Measurements from ENCODE around the gene MORF4L1. TPM values are rescaled to one million over a fixed set of nuclear protein-coding genes. Genes with fewer than 3 reads are reported as not detected.
"Not testable (repeated sequence)": the region's sequence is repeated elsewhere in the genome, so short reads cannot be mapped to it uniquely, and the experiment has no call there.

MORF4L1 gene
- total RNA-seq, 1 donor from 2014 or later: 289 TPM

- H3K27me3 Mint-ChIP-seq: no peaks in the 10 kb centered on the region
- intact Hi-C loops (cut with micrococcal nuclease): loop anchor here (1.0 to 10.0 kb wide), 4 partner anchors 13 to 1102 kb away; partner anchors contain the start of genes BCL2A1 and IREB2
- peak overlapping the region; percentile 96 for H3K4me3 Mint-ChIP-seq
- H3K27ac Mint-ChIP-seq: peak overlapping the region; percentile 100
- H3K4me1 Mint-ChIP-seq: peaks cover 38% of the 10 kb centered on the region
- DNase-seq: peak; percentile 97
- H3K9me3 Mint-ChIP-seq: no peaks in the 10 kb centered on the region
- H3K36me3 Mint-ChIP-seq (ENCODE audit: low read depth): peaks cover 19% of the 10 kb centered on the region
These were observed 492 bp downstream of the MORF4L1 start for GRCh38 chr15:78872972-78873792.

GRCh38 chr15:78873793-78874765 is 1.4 kb downstream of the MORF4L1 start:
- Mint-ChIP-seq H3K4me1 (peaks cover 41% of the 10 kb centered on the region), H3K9me3 (no peaks in the 10 kb centered on the region), H3K27me3 (no peaks in the 10 kb centered on the region), H3K27ac (peak overlapping the region; percentile 100), H3K4me3 (peak overlapping the region; percentile 96), H3K36me3 (ENCODE audit: low read depth) (peaks cover 19% of the 10 kb centered on the region)
- DNase-seq: peak; percentile 85
- intact Hi-C loops (cut with micrococcal nuclease): loop anchor here (1.0 to 10.0 kb wide), 4 partner anchors 14 to 1101 kb away; partner anchors contain the start of genes BCL2A1 and IREB2

GRCh38 chr15:78875107-78875914 is 2.6 kb downstream of the MORF4L1 start:
- DNase-seq: peak; percentile 64
- peaks cover 21% of the 10 kb centered on the region for H3K36me3 Mint-ChIP-seq (ENCODE audit: low read depth)

GRCh38 chr15:78876954-78877353 is 4.3 kb downstream of the MORF4L1 start:
- intact Hi-C loops (cut with micrococcal nuclease): loop anchor here (10.0 kb wide), 2 partner anchors 442 to 1098 kb away; partner anchors contain the start of genes BCL2A1 and IREB2
- Mint-ChIP-seq H3K4me3 (peak overlapping the region; percentile 36), H3K36me3 (ENCODE audit: low read depth) (peaks cover 30% of the 10 kb centered on the region), H3K4me1 (peaks cover 51% of the 10 kb centered on the region)
- not testable (repeated sequence) for H3K27me3 Mint-ChIP-seq, H3K9me3 Mint-ChIP-seq, H3K27ac Mint-ChIP-seq
- peak; percentile 57 for DNase-seq

More at GRCh38 chr15:78875107-78875914, 2.6 kb downstream of the MORF4L1 start:
- intact Hi-C loops (cut with micrococcal nuclease): loop anchor here (10.0 kb wide), 2 partner anchors 441 to 1099 kb away; partner anchors contain the start of genes BCL2A1 and IREB2
- H3K27ac Mint-ChIP-seq: peak overlapping the region; percentile 100
- no peaks in the 10 kb centered on the region for H3K27me3 Mint-ChIP-seq
- H3K9me3 Mint-ChIP-seq: no peaks in the 10 kb centered on the region
- H3K4me3 Mint-ChIP-seq: peak overlapping the region; percentile 96
- peaks cover 51% of the 10 kb centered on the region for H3K4me1 Mint-ChIP-seq

- peaks cover 55% of the 10 kb centered on the region for H3K4me1 Mint-ChIP-seq
- no peak overlapping the region for H3K4me3 Mint-ChIP-seq
- H3K36me3 Mint-ChIP-seq (ENCODE audit: low read depth): peaks cover 35% of the 10 kb centered on the region
- no peak for DNase-seq
- H3K27me3 Mint-ChIP-seq: no peaks in the 10 kb centered on the region
- no peaks in the 10 kb centered on the region for H3K9me3 Mint-ChIP-seq
- intact Hi-C loops (cut with micrococcal nuclease): loop anchor here (10.0 kb wide), 2 partner anchors 444 to 1096 kb away; partner anchors contain the start of genes BCL2A1 and IREB2
- peak overlapping the region; percentile 3 for H3K27ac Mint-ChIP-seq
These were observed 5.7 kb downstream of the MORF4L1 start for GRCh38 chr15:78878356-78878755.

- Mint-ChIP-seq H3K4me1 (peaks cover 52% of the 10 kb centered on the region), H3K9me3 (no peaks in the 10 kb centered on the region), H3K4me3 (peak overlapping the region; percentile 31), H3K27me3 (no peaks in the 10 kb centered on the region), H3K27ac (peak overlapping the region; percentile 66), H3K36me3 (ENCODE audit: low read depth) (peaks cover 32% of the 10 kb centered on the region)
- intact Hi-C loops (cut with micrococcal nuclease): loop anchor here (10.0 kb wide), 2 partner anchors 445 to 1095 kb away; partner anchors contain the start of genes BCL2A1 and IREB2
- no peak for DNase-seq
These were observed 7.0 kb downstream of the MORF4L1 start for GRCh38 chr15:78879517-78880241.

GRCh38 chr15:78880242-78880533 is 7.5 kb downstream of the MORF4L1 start:
- H3K9me3 Mint-ChIP-seq: no peaks in the 10 kb centered on the region
- no peak for DNase-seq
- peaks cover 32% of the 10 kb centered on the region for H3K36me3 Mint-ChIP-seq (ENCODE audit: low read depth)
- H3K4me3 Mint-ChIP-seq: no peak overlapping the region
- peak overlapping the region; percentile 66 for H3K27ac Mint-ChIP-seq
- no peaks in the 10 kb centered on the region for H3K27me3 Mint-ChIP-seq
- peaks cover 47% of the 10 kb centered on the region for H3K4me1 Mint-ChIP-seq
- intact Hi-C loops (cut with micrococcal nuclease): no loop called here

GRCh38 chr15:78880813-78881212 is 8.1 kb downstream of the MORF4L1 start:
- intact Hi-C loops (cut with micrococcal nuclease): no loop called here
- H3K9me3 Mint-ChIP-seq: no peaks in the 10 kb centered on the region
- peaks cover 45% of the 10 kb centered on the region for H3K4me1 Mint-ChIP-seq
- no peak for DNase-seq
- H3K27ac Mint-ChIP-seq: no peak overlapping the region
- no peaks in the 10 kb centered on the region for H3K27me3 Mint-ChIP-seq
- peaks cover 33% of the 10 kb centered on the region for H3K36me3 Mint-ChIP-seq (ENCODE audit: low read depth)
- H3K4me3 Mint-ChIP-seq: no peak overlapping the region

GRCh38 chr15:78881681-78882080 is 9.0 kb downstream of the MORF4L1 start:
- DNase-seq: no peak
- peaks cover 41% of the 10 kb centered on the region for H3K4me1 Mint-ChIP-seq
- no peaks in the 10 kb centered on the region for H3K27me3 Mint-ChIP-seq
- H3K36me3 Mint-ChIP-seq (ENCODE audit: low read depth): peaks cover 36% of the 10 kb centered on the region
- H3K27ac Mint-ChIP-seq: no peak overlapping the region
- no peaks in the 10 kb centered on the region for H3K9me3 Mint-ChIP-seq
- no peak overlapping the region for H3K4me3 Mint-ChIP-seq
- intact Hi-C loops (cut with micrococcal nuclease): no loop called here

- H3K9me3 Mint-ChIP-seq: no peaks in the 10 kb centered on the region
- peaks cover 13% of the 10 kb centered on the region for H3K4me1 Mint-ChIP-seq
- intact Hi-C loops (cut with micrococcal nuclease): no loop called here
- H3K4me3 Mint-ChIP-seq: no peak overlapping the region
- peaks cover 54% of the 10 kb centered on the region for H3K36me3 Mint-ChIP-seq (ENCODE audit: low read depth)
- DNase-seq: no peak
- no peak overlapping the region for H3K27ac Mint-ChIP-seq
- H3K27me3 Mint-ChIP-seq: no peaks in the 10 kb centered on the region
These were observed 16.3 kb downstream of the MORF4L1 start for GRCh38 chr15:78889000-78889399.

GRCh38 chr15:78893538-78893937 is 20.8 kb downstream of the MORF4L1 start:
- no peaks in the 10 kb centered on the region for H3K9me3 Mint-ChIP-seq
- no peak overlapping the region for H3K4me3 Mint-ChIP-seq
- intact Hi-C loops (cut with micrococcal nuclease): no loop called here
- no peaks in the 10 kb centered on the region for H3K27me3 Mint-ChIP-seq
- DNase-seq: no peak
- peaks cover 64% of the 10 kb centered on the region for H3K36me3 Mint-ChIP-seq (ENCODE audit: low read depth)
- H3K4me1 Mint-ChIP-seq: peaks cover 12% of the 10 kb centered on the region
- peak overlapping the region; percentile 6 for H3K27ac Mint-ChIP-seq

GRCh38 chr15:78895471-78895870 is 22.8 kb downstream of the MORF4L1 start:
- Mint-ChIP-seq H3K4me1 (peaks cover 12% of the 10 kb centered on the region), H3K27ac (no peak overlapping the region), H3K9me3 (no peaks in the 10 kb centered on the region), H3K4me3 (no peak overlapping the region), H3K27me3 (no peaks in the 10 kb centered on the region), H3K36me3 (ENCODE audit: low read depth) (peaks cover 73% of the 10 kb centered on the region)
- DNase-seq: no peak
- intact Hi-C loops (cut with micrococcal nuclease): no loop called here

Measured in activated CD4-positive, alpha-beta T cell treated with anti-CD3 and anti-CD28 coated beads, Interleukin-2, amount 10 ng/mL, durations not matched to agents 24 days and 14 days (primary cell).